HG03280 (cell line): ENCODE data around the gene RPL7A.
"Not testable (repeated sequence)": the region's sequence is repeated elsewhere in the genome, so short reads cannot be mapped to it uniquely, and the experiment has no call there.

Experiments
- ATAC-seq: cut with Tn5 transposase; IDR thresholded peaks from one replicate; pipeline ENCODE4 v1.9.1; 2021; ENCODE audit warnings: mild to moderate bottlenecking, moderate library complexity; ENCODE audit not compliant: unreplicated experiment

RPL7A gene

DNA sequence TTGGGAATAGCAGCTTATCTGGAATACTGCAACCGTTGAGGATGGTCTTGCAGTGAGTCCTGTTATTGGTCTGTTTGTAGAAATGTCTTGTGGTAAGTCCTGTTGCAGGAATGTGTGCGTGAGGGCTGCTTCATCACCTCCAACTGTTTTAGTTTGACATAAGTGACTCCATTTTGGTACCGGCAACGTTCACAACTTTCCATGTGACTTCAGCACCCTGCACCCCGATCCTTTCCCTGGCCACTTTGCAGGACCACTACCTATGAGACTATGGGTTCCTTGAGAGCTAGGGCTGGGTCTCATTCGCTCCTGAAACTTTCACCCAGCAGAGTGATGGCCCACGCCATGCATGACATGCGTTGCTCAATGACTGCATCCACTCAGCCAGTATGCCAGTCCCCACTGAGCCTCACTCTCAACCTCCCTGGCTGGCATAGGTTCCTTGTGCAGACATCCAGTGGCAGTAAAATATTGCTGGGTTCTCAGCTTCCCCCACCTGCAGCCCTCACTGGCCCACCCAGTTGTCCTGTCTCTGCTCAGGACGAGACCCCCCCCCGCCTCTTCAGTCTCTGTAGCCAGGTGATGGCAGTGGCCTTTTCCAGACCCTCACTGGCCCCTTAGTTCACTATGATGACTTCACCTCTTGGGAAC, 20.1 kb upstream of the RPL7A start:
- ATAC-seq = no peak

DNA sequence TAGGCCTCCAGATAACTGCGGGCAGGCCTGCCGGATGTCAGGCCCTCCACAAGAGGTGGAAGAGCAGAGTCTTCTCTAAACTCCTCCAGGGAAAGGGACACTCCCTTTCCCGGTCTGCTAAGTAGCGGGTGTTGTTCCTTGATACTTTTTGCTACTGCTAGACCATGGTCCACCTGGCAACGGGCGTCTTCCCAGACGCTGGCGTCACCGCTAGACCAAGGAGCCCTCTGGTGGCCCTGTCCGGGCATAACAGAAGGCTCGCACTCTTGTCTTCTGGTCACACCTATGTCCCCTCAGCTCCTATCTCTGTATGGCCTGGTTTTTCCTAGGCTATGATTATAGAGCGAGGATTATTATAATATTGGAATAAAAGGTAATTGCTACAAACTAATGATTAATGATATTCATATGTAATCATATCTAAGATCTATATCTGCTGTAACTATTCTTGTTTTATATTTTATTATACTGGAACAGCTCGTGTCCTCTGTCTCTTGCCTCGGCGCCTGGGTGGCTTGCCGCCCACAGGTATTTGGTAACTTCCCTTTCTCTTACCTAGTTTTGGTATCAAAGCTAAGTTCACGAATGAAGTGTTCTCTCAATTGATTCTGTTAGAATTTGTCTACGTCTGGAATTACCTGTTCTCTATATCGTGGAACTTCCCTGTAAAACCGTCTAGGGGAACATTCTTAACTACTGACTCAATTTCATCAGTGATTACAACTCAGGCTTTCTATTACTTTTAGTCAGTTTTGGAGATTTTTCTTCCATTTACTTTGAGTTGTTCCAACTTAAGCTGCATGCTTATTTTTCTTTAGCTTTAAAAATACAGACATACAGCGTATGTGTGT, 18.5 kb upstream of the RPL7A start:
- not testable (repeated sequence) for ATAC-seq

DNA sequence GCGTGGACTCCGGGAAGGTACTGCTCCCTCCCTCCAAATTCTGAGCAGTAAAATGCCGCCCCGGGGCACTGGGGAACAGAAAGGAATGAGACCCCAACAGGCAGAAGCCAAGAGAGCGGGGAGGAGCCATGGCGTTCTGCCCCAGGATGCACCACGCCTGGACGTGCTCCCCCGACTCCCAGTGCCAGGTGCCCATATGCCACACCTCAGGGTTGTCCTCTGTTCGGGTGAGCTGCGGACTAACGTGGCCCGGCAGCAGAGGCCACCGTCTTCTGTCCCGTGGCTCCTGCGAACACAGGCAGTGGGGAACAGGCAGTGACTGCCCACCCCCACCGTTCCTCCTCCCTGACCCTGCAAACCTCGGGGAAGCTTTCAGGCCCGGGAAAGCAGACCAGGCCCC, 16.8 kb upstream of the RPL7A start:
- ATAC-seq = no peak

DNA sequence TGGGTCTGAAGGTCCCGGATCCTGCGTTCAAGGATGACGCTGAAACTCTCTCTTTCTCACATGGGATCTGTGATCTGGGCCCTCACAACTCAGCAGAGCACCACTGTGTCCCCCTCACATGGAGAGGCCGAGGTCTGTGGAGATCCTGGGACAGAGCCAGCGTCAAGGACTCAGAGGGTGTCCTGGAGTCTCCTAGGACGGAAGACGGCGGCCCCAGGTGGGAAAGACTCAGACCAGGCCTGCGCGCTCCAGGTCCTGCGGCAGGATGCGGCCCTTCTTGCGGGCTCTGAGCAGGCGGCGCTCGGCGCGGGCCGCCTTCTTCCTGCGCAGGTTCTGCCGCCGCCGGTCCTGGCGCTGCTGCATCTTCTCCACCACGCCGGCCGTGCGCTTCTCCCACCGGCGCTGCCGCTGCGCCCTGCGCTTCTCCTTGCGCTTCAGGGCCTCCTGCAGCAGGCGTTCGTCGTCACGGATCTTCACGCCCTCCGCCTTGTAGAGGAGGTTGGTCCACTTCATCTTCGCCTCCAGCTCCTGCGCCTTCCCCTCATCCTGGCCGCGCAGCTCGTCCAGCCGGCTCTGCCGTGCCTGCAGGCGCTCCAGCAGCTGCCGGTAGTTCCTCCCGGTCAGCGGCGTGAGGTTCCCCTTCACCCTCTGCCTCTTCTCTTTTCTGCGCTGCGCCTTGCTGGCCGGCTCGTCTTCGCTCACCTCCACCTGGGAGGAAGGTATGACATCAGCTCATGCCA, 16.2 kb upstream of the RPL7A start:
- ATAC-seq = no peak

DNA sequence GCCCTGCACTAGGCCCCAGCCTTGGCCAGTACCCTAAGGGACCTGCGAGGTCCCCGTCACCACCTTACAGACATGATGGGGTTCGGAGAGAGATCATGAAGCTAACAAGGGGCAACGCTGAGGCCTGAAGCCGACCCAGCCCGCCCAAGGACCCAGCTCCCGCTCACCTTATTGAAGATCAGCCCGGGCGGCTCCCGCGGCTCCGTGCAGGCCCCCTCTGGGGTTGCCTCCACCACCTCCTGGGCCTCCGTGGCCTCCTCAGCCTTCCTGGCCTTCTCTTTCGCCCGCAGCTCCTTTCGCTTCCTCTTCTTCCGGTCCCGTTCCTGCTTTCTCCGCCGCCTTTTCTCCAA, 15.7 kb upstream of the RPL7A start:
- ATAC-seq = no peak

DNA sequence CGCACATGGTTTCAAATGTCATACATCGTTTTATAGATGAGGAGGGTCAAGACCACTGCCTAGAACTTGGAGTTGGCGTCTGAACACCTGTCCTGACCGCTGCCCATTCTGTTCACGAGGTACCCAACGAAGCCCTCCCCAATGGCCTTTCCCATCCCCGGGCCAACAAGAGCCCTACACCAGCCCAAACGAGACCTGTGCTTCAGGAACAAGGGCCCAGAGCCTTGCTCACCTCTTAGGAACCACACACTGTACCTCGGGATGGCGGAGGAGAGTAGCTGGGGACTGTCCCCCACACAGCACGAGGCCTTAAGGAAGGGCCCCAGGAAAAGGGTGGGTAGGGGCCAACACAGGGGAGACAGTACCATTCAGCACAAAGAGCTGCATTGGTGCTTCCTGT, 15.0 kb upstream of the RPL7A start:
- ATAC-seq = no peak

DNA sequence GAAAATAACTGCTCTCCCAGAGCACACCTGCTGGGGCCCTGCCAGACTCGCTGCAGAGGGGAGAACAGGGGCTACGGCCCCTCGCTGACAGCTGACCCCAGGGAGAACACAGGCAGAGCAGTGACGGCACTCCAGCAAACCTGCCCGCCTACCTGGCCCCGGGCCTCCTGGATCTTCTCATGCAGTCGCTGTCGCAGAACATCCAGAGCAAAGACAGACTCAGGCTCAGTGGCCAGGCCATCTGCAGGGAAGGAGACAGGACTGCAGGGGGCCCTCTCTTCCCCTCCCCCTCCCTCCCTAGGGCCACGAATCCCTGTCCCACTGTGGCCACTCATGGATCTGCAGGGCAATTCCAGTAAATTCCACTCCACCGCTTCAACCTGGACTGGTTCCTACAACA, 14.5 kb upstream of the RPL7A start:
- ATAC-seq = no peak

DNA sequence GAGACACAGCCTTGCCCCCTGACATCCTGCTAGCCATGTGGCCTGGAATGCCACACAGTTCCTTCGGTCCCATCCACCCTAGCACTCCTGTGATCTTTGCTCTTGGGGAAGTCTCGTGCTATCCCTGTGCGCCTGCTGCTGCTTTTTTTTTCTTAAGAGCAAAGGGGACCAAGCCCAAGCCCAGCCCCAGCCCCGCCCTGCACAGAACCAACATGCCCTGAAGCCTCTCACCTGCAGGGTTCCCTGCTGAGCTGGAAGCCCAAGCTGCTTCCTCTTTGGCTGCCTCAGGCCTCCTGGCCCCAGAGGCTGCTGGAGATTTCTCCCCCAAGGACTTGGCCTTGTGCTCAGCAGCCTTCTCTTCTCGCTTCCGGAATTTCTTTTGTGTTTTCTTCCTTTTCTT, 13.9 kb upstream of the RPL7A start:
- ATAC-seq = no peak

DNA sequence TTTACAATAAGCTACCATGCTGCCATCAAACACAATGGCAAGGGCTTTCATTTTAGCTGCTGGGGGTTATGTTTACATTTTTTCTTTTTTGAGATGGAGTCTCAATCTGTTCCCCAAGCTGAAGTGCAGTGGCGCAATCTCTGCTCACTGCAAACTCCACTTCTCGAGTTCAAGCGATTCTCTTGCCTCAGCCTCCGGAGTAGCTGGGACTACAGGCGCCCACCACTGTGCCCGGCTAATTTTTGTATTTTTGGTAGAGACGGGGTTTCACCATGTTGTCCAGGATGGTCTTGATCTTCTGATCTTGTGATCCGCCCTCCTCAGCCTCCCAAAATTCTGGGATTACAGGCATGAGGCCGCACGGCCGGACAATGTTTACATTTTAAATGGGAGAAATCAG, 13.1 kb upstream of the RPL7A start:
- ATAC-seq = not testable (repeated sequence)

DNA sequence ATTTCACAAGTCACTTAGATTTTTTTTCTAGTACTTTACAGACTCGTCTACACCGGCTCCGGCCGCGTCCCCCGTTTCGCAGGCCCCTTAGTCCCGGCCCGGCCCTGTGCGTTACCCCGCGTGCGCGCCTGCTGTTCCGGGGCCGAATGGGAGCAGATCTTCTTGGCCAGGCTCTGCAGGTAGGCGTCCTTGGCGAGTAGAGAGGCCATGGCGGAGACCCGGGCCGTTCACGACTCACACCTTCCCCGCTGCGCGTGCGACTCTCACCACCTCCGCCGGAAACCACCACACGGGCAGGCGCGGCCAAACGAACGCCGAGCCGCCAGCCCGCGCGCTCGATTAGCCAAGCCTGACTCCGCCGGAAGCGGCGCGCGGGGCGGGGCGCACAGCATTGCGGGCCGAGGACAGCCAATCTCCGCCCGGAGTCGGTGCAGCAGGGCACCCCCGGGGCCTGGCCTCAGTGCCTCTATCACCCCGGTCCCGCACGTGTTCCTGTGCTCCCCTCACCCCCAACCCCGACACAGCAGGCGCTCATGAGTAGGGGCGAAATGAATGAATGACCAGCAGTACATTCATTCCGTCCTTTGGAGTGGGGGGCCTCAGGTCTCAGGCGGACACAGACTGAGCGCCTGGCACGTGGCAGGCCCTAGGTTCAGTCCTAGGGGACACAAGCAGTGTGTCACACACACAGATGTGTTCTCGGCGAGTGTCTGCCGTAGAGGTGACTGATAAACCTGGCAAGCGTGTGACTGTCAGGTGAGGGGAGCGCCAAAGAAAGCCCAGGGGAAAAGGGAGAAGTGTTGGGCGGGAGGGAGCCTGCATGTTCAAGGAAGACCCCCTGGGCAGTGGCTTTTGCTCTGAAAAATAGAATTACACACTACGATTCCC, 11.8 kb upstream of the RPL7A start, which contains the start of gene SURF6:
Gene SURF6 (minus strand): TSS at position 265 of the 888 bp plus-strand sequence. CDS start 56 bp downstream, at position 209.
- peak; percentile 80 for ATAC-seq

DNA sequence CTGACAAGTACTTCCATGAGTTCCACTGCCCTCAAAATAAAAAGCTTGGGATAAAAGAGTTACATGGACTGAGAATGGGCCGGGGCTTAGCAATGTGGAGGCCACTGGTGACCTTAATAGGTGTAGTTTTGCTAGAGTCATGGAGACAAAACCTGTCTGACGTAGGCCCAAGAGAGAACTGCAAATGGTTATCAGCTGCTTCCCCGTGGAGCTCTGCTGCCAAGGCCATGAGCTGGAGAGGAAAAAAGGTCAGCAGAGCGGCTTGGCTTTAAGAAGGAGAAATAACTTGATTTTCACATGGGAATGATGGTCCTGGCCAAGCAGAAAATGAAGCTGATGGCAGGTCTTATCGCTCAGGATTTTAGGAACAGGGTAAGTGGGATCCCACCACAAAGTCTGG, 8.4 kb upstream of the RPL7A start:
- no peak for ATAC-seq

DNA sequence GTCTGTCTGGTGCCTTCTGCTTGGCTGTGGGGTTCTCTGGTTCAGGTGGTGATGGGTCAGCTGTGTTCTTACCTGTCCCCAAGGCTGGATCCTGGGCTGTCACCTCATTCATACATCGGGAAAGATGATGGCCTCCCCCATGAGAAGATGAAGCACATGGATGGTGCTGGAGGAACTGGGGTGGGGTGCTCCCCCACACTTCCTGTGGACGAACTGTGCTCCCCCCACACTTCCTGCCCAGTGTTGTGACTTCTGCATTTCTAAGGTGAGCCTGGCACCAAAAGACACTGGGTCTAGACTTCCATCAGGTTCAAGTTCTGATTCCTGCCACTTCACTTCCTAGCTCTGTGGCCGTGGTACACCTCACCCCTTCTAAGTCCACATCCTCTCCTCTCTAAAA, 7.8 kb upstream of the RPL7A start:
- no peak for ATAC-seq

DNA sequence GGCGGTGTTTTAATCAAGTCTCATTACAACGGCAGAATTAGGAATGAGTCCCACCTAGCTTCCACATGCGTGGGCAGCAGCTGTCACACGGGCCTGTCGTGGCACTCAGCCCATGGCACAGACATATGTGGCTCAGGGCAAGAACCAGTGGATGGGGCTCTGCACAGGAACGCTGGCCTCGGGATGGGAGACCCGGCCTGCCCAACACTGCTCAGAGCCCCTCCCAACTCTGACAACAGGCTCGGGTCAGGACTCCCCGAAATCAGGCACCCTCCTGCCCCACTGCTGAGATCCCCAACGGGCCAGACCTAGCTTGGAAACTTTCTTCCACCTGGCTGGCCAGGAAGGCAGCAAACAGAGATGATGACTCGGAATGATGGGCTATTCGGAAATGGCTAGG, 7.1 kb upstream of the RPL7A start:
- ATAC-seq = no peak

DNA sequence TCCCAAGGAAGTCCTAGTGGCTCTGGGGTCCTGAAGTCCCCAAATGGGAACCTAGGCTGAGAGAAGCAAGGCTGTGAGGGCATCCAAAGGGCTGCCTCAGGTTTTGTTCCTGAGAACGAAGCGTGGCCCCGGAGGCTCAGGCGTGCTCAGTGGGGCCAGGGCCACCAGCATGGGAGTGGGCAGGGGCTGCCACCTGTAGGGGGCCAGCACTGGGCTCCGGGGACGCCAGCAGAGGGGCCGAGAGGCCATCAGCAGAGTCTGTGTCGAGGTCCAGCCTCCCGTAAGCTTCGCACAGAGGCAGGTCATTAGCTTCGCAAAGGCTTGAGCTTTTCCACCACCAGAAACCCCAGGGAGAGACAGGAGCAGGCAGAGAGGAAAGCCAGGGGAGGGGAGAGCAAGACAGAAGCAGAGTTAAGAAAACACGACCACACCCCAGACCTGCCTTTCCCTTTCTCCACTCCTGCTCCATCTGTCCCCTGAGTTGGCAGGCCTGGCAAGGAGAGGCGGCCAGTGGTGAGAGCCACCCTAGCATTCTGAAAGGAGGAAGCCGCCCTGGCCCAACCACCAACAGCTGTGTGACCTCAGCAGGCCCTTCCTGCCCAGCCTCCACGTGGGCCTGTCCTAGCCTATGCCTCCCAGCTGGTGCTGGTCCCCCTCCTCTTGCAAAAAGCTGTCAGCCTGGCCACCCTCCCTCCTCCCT, 6.5 kb upstream of the RPL7A start:
- ATAC-seq = no peak

DNA sequence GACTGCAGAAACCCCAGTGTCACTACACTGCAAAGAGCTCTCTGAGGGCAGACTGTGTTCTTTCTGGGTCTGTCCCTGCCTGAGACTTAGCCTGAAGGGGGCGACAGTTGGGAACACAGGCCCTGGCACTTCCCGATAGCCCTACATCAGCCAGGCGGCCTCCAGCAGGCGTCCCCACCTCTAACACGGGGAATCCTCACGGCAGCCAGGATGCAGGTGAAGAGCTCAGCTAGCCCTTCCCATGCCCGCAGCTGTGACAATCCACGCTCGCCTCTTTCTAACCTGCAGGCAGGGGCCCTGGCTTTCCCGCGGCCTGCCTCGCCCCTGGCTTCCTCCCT, 6.0 kb upstream of the RPL7A start:
- ATAC-seq = no peak

DNA sequence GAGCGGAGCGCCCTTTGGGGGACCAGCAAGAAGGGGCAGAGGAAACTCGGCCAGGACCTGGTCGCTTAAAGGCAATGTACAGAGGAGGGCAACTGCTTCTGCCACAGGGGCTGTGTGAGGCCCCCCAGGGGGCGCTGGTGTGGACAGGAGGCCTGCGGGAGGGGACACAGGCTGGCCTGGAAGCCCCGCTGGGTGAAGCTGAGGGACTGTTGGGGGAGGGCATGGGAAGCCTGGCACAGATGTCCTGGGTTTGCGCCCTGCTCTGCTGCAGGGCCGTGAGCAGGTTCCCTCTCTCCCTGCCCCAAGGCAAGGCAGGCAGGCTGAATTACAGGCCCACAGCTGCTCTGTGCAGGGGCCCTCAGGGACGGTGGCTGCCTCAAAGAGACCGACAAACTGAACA, 5.4 kb upstream of the RPL7A start:
- ATAC-seq = no peak

DNA sequence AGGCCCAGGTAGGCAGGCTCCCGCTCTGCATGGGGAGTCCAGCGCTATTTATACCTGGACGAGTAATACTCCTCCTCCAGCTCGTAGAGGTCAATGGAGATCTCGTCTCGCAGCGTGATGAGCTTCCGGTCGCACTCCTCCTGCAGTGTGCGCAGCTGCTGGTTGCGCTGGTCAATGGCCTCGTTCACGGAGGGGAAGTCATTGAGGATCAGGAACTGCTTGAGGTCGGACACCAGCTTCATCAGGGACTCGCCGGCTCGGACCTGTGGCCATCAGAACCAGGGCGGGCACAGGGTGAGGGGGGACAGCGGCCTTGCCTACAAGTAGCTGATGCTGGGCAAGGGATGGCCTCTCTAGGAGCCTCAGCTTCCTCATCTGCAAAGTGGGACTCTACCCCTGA, 3.9 kb upstream of the RPL7A start:
- ATAC-seq = no peak

DNA sequence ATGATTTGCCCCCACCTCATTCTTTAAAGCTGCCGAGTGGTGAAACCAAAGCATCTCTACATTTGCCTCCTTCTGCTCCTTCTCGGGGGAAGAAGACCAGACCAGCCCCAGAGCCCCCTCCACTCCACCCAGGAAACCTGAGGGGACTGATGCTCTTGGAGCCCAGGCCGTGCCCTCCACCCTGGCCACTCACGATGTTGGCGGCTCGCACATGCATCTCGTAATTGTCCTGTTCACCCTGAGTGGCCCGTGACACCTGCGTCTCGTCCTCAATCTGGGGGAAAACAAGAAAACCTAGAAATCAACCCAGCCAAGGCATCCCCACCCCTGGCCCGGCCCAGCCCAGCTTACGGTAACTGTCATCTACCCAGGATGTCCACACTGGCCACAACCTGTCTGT, 3.0 kb upstream of the RPL7A start:
- no peak for ATAC-seq

DNA sequence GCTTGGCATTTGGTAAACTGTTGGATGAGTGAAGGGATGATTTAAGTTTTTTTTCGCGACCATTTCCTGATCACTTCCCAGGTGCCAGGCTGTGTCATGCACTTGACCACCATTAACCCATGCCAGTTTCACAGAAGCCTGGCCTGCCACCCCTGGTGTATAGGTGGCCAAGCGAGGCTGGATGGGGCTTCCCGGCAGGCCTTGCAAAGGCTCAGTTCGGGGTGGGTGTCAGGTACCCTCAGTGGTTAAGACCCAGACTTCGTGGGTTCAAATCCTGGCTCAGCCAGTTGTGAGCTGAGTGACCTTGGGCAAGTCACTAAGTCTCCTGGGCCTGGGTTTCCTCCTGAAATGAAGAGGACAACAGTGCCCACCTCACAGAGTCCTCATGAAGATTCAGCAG, 2.4 kb upstream of the RPL7A start:
- ATAC-seq = no peak

DNA sequence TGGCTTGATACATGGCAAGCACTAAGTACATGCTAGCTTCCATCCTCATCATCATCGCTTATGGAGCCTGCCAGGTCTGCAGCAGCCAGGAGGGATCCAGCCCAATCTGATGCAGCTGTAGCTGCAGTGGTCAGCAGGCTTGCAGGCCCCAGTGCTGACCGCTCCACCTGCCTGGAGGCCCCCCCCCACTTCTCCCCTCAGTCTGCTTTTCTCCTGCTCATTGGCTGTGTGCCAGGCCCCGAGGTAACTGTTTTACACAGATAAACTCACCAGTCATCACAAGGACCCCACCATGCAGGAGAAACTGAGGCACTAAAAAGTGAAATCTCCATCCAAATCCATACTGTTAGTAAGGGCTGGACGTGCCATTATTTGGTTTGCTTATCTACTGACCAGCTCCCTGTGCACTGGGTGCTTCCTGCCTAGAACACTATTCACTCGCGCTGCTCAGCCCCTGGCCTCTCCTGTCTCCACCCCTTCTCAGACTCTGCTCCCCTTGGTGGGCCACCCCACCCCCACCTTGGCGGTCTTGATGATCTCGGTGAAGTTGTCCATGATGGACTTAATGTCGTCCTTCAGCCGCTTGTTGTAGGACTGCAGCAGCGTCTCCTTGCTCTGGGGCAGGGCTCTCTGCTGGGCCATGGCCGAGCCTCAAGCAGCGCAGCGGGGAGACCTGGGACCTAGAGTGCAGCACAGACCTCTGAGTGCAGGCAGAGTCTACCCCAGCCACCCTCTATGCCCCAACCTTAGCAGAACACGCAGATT, 1.8 kb upstream of the RPL7A start:
- ATAC-seq = no peak
